Activated CD8-positive, alpha-beta memory T cell treated with anti-CD3 and anti-CD28 coated beads, Interleukin-2, amount 10 ng/mL, durations not matched to agents 7 days and 5 days (primary cell): ENCODE data around the gene GAD1. TPM values are rescaled to one million over a fixed set of nuclear protein-coding genes. Genes with fewer than 3 reads are reported as not detected.

Source experiments
- ATAC-seq: fragments of 150-1000 bp; cut with Tn5 transposase; one replicate; pipeline ENCODE4 v1.10.0; 2021; ENCODE audit warnings: moderate library complexity
- CTCF ChIA-PET: fragments of 350-600 bp; sonication (Branson Sonifier 250); formaldehyde crosslinking; loops from one replicate; lab custom pipeline; 2021; ENCODE audit warnings: antibody characterized with exemption; lab: Charles Lee
- DNase-seq: peaks from one replicate; pipeline ENCODE4 v3.0.0-alpha.2; 2020
- H3K27ac Mint-ChIP-seq: one replicate; pipeline ENCODE4 v1.8.0; 2021; ENCODE audit warnings: mild to moderate bottlenecking, mixed read lengths
- H3K27me3 Mint-ChIP-seq: one replicate; pipeline ENCODE4 v1.8.0; 2021; ENCODE audit warnings: mixed read lengths
- H3K36me3 Mint-ChIP-seq: one replicate; pipeline ENCODE4 v1.8.0; 2021; ENCODE audit warnings: mild to moderate bottlenecking, mixed read lengths
- H3K4me1 Mint-ChIP-seq: one replicate; pipeline ENCODE4 v1.8.0; 2021; ENCODE audit warnings: mixed read lengths
- H3K4me3 Mint-ChIP-seq: one replicate; pipeline ENCODE4 v1.8.0; 2021; ENCODE audit warnings: mild to moderate bottlenecking, moderate library complexity, mixed read lengths
- H3K9me3 Mint-ChIP-seq: one replicate; pipeline ENCODE4 v1.8.0; 2022; ENCODE audit warnings: low read depth, mixed read lengths
- total RNA-seq, 2 experiments: library from RNA; stranded (reverse); gene quantifications; one replicate each; pipeline ENCODE4 v1.2.3, GENCODE V29; 2021

The GAD1 gene
- total RNA-seq, 2 experiments from 2014 or later: 0.68 to 3.7 TPM

DNA sequence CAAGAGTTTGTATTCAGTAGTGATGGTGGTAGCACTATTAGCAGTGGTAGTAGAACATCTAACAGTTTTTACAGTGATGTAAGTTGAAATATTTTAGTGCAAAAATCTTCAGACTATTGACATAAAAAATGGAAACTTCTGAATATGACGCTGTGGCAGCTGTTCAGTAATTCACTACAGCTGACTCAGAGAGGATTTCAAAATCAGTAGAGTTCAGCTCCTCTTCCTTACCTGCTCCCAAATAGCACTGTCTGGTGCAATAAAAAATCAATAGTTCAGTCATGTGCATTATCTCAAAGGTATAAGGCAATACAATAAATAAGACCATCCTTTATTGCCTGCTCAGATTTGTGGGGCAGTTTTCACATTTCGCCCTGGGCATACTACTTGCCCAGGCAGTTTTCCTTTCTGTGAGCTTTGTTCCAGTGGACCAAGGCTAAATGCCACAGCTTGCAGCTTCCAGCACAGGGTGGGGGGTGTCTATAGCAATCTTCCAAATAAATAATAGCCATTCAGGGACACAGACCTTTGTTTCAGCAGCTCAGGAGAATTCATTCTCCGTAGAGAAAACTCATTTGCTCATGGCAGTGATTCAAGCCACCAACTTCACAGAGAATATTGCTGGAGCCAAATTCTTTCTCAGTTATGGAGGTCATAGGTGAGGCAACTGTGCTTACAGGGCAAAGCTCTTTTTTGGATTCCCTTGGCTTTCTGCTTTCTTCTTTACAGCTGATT is 78.5 kb downstream of the GAD1 start:
- H3K36me3 Mint-ChIP-seq: no peaks in the 10 kb centered on the region
- CTCF ChIA-PET: interaction anchor here (2.4 kb wide), 1 partner anchor 22 kb away, joined by 8 read pairs; no protein-coding TSS in a partner anchor
- H3K27ac Mint-ChIP-seq: no peak overlapping the region
- H3K4me3 Mint-ChIP-seq: no peak overlapping the region
- H3K4me1 Mint-ChIP-seq: no peaks in the 10 kb centered on the region
- ATAC-seq (no peak), DNase-seq (no peak)
- no peaks in the 10 kb centered on the region for H3K9me3 Mint-ChIP-seq
- peaks cover 33% of the 10 kb centered on the region for H3K27me3 Mint-ChIP-seq

DNA sequence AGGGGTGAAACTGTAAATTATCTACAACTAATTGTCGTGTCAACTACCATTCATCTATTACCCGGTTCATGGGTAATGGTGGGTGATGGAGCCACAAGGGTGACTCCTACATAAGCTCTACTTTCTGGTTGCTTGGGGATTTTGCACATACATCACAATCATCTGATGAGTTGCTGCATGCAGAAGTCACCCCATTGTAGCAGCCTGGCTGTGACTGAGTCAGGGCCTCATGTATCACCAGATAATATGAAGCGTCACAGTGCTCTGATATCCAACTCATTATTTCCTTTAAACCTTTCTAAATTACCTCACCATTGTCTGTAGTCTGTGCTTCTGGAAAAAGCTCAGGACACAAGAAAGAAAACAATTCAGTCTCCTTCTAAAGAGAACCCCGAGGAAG is 79.9 kb downstream of the GAD1 start:
- Mint-ChIP-seq H3K36me3 (no peaks in the 10 kb centered on the region), H3K4me1 (no peaks in the 10 kb centered on the region), H3K9me3 (no peaks in the 10 kb centered on the region), H3K27me3 (peaks cover 28% of the 10 kb centered on the region), H3K4me3 (no peak overlapping the region), H3K27ac (no peak overlapping the region)
- ATAC-seq (no peak), DNase-seq (no peak)
- CTCF ChIA-PET: interaction anchor here (1.3 to 2.4 kb wide), 2 partner anchors 24 to 32 kb away, joined by 4 to 8 read pairs; partner anchors contain the start of gene GORASP2

DNA sequence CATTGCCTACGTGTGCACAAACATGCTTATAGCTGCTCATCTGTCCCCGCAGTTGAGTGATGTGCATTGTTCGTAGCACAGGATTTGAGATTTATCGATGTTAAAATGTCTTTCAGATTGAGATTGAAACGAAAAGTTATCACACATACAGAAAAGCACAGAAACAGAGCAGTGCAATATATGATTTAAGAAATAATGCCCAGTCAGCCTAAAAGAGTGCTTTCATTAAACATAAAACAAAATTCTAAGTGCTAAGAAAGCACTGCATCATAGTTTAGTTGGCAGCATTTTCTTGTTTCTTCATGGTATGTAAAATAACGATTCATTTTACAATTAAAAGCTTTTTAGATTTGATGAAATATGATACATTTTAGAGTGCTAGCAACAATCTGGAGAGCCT is 80.4 kb downstream of the GAD1 start:
- no peak for DNase-seq
- CTCF ChIA-PET: interaction anchor here (1.3 to 2.4 kb wide), 2 partner anchors 24 to 32 kb away, joined by 4 to 8 read pairs; partner anchors contain the start of gene GORASP2
- ATAC-seq: no peak
- Mint-ChIP-seq H3K36me3 (no peaks in the 10 kb centered on the region), H3K9me3 (no peaks in the 10 kb centered on the region), H3K4me3 (no peak overlapping the region), H3K27ac (no peak overlapping the region), H3K27me3 (peaks cover 28% of the 10 kb centered on the region), H3K4me1 (no peaks in the 10 kb centered on the region)

DNA sequence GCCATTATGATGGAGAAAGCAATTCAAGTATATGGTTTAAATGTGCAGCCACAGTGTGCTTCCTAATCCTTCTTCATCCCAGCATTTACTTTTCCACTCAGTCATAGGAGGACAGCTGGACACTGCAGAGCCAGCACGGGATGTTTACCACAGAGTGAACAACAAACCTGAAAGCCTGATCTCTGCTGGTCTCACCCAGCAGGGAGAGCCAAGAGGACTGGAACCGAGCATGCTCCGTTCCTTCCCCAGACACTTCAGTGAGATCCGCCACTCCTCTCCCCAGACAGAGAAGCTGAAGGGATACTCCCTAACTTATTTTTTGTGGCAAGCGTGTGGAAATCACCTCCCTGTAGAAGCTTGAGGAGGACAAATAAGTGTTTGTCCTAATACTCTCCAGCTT is 89.2 kb downstream of the GAD1 start:
- CTCF ChIA-PET: no interaction called here
- Mint-ChIP-seq H3K36me3 (peaks cover 3% of the 10 kb centered on the region), H3K4me3 (no peak overlapping the region)

More for the DNA sequence above, 89.2 kb downstream of the GAD1 start:
- H3K4me1 Mint-ChIP-seq: no peaks in the 10 kb centered on the region
- no peak for DNase-seq
- no peak for ATAC-seq
- no peak overlapping the region for H3K27ac Mint-ChIP-seq
- peaks cover 12% of the 10 kb centered on the region for H3K9me3 Mint-ChIP-seq
- peaks cover 16% of the 10 kb centered on the region for H3K27me3 Mint-ChIP-seq

Other genes starting within 250 kb of the GAD1 start
- gene SP5, start 101.5 kb upstream of the GAD1 start, total RNA-seq: not detected
- not detected for gene ERICH2, start 46.5 kb upstream of the GAD1 start, total RNA-seq
- gene GORASP2, start 112.4 kb downstream of the GAD1 start, total RNA-seq: 10 to 100 TPM; 45.3 to 64.4 TPM